Lung (tissue), 12 donors: Measurements from ENCODE around the gene SMG6. TPM values are rescaled to one million over a fixed set of nuclear protein-coding genes. Genes with fewer than 3 reads are reported as not detected.
"Not testable (repeated sequence)": the region's sequence is repeated elsewhere in the genome, so short reads cannot be mapped to it uniquely, and the experiment has no call there.

Experiments
- ATAC-seq: fragments of 200-7000 bp; cut with Tn5 transposase; one replicate; pipeline ENCODE4 v1.9.1; 2020; ENCODE audit warnings: moderate number of reproducible peaks; ENCODE audit not compliant: insufficient read depth, low FRiP score
- DNase-seq, 3 donors: peaks; one replicate each; pipeline ENCODE4 v3.0.0-alpha.2; 2013 to 2017
- H3K27ac ChIP-seq, 2 donors: one replicate each; pipeline ENCODE4 v1.5.1; 2013; ENCODE audit warnings: mild to moderate bottlenecking in 2 of 2, moderate library complexity in 2 of 2, control low read depth in 1 of 2, inconsistent platforms in 1 of 2, low read depth in 1 of 2, low read length in 1 of 2
- H3K27me3 ChIP-seq, 3 donors: one replicate each; pipeline ENCODE4 v1.5.1; 2013; ENCODE audit warnings: low read length in 2 of 3; ENCODE audit not compliant: control insufficient read depth in 3 of 3, insufficient read depth in 3 of 3
- H3K36me3 ChIP-seq, 4 donors: one replicate each; pipeline ENCODE4 v1.5.1; 2013; ENCODE audit warnings: low read length in 4 of 4, mild to moderate bottlenecking in 1 of 4, moderate library complexity in 1 of 4; ENCODE audit not compliant: control insufficient read depth in 4 of 4, insufficient read depth in 4 of 4
- H3K4me1 ChIP-seq, 5 donors: one replicate each; pipeline ENCODE4 v1.5.1; 2013; ENCODE audit warnings: low read length in 5 of 5, mild to moderate bottlenecking in 2 of 5, moderate library complexity in 1 of 5; ENCODE audit not compliant: control insufficient read depth in 5 of 5, insufficient read depth in 5 of 5
- H3K4me3 ChIP-seq: one replicate; pipeline ENCODE4 v1.5.1; 2013; ENCODE audit warnings: mild to moderate bottlenecking, control low read depth, moderate library complexity
- H3K9ac ChIP-seq, 2 donors: one replicate each; pipeline ENCODE4 v1.5.1; 2013; ENCODE audit warnings: low read length in 2 of 2, control low read depth in 1 of 2; ENCODE audit not compliant: insufficient read depth in 1 of 2
- H3K9me3 ChIP-seq, 4 donors: one replicate each; pipeline ENCODE4 v1.5.1; 2013; ENCODE audit warnings: low read length in 3 of 4, mild to moderate bottlenecking in 1 of 4, moderate library complexity in 1 of 4; ENCODE audit not compliant: control insufficient read depth in 4 of 4, insufficient read depth in 3 of 4
- CTCF ChIP-seq: IDR thresholded peaks from 2 replicates; pipeline ENCODE4 v1.5.1; 2012; ENCODE audit warnings: mild to moderate bottlenecking; ENCODE audit errors: control extremely low read depth, extremely low read depth
- WGBS, 2 donors: extraction: QIAGEN DNeasy Blood & Tissue Kit; methylation state at CpG; one replicate each; pipeline ENCODE4 v1.1.7; 2013; 5-methylcytosine and 5-hydroxymethylcytosine counted together
- polyA plus RNA-seq, 2 donors: library from polyadenylated mRNA; stranded (reverse); fragments of 200-250 nt; gene quantifications; one replicate each; pipeline ENCODE4 v1.2.1, GENCODE V29; 2013
- total RNA-seq, 2 donors: library from RNA; depleted of rRNA in 1 of 2; stranded (reverse); fragments of >200 nt in 1 of 2; gene quantifications; one replicate each; pipeline ENCODE4 v1.2.1, GENCODE V29; 2014 to 2021
- donor health status: control.
- donor health status: control.
- donor health status: Bipolar disorder and iron deficiency.
- donor health status: healthy.
- donor health status: DM: yes; HTN: yes; CAD: no.

SMG6 gene
- total and polyA plus RNA-seq, 4 donors, result 17.6 to 45.1 (median 28.9) TPM

- Histone ChIP-seq H3K36me3 (peaks cover 0 to 7% (median 3%) of the 10 kb centered on the region in 4 donors), H3K4me3 (no peak overlapping the region), H3K27me3 (no peaks in the 10 kb centered on the region), H3K27ac (peak overlapping the region in 1 of 2 donors; percentile 40), H3K9ac (no peak overlapping the region), H3K4me1 (peaks cover 0 to 6% (median 5%) of the 10 kb centered on the region in 5 donors), H3K9me3 (no peaks in the 10 kb centered on the region)
- ATAC-seq, result no peak
- 66 to 79% methylated on average over 3 of the region's 3 CpGs for WGBS, 2 donors
- TF ChIP-seq CTCF, result no peak
- DNase-seq, result no peak
These were observed 100.5 kb downstream of the SMG6 start for GRCh38 chr17:2202996-2203575.

GRCh38 chr17:2202302-2202995 is 101.1 kb downstream of the SMG6 start:
- no peak overlapping the region for H3K4me3 ChIP-seq
- H3K27ac ChIP-seq, result no peak overlapping the region
- H3K9ac ChIP-seq, result peak overlapping the region in 1 of 2 donors; percentile 19
- H3K36me3 ChIP-seq, result peaks cover 0 to 6% (median 3%) of the 10 kb centered on the region in 4 donors
- peaks cover 0 to 6% (median 5%) of the 10 kb centered on the region in 5 donors for H3K4me1 ChIP-seq
- no peaks in the 10 kb centered on the region for H3K9me3 ChIP-seq
- no peak for TF ChIP-seq CTCF
- 60 to 83% methylated on average over 5 of the region's 5 CpGs for WGBS, 2 donors
- no peak for DNase-seq
- H3K27me3 ChIP-seq, result no peaks in the 10 kb centered on the region
- no peak for ATAC-seq

- WGBS, 2 donors, result 96% methylated on average over 8 of the region's 8 CpGs
- not testable (repeated sequence) for H3K27me3 ChIP-seq, ATAC-seq, H3K9ac ChIP-seq, DNase-seq, H3K4me3 ChIP-seq, H3K4me1 ChIP-seq, H3K9me3 ChIP-seq, H3K36me3 ChIP-seq, H3K27ac ChIP-seq
These were observed 104.2 kb downstream of the SMG6 start for GRCh38 chr17:2199386-2199785.

GRCh38 chr17:2198927-2199326 is 104.7 kb downstream of the SMG6 start:
- ATAC-seq (no peak), DNase-seq (no peak)
- Histone ChIP-seq H3K9ac (no peak overlapping the region), H3K4me1 (peaks cover 2 to 10% (median 9%) of the 10 kb centered on the region in 5 donors), H3K27me3 (no peaks in the 10 kb centered on the region), H3K9me3 (no peaks in the 10 kb centered on the region), H3K4me3 (no peak overlapping the region), H3K36me3 (peaks cover 0 to 7% (median 1%) of the 10 kb centered on the region in 4 donors), H3K27ac (no peak overlapping the region)
- no peak for TF ChIP-seq CTCF
- WGBS, 2 donors, result 83 to 85% methylated on average over 6 of the region's 6 CpGs
